ENCODE results near the gene GALNT9. TPM values are rescaled to one million over a fixed set of nuclear protein-coding genes. Genes with fewer than 3 reads are reported as not detected.

Gene GALNT9
- polyA plus RNA-seq, 3 donors, result not detected

DNA sequence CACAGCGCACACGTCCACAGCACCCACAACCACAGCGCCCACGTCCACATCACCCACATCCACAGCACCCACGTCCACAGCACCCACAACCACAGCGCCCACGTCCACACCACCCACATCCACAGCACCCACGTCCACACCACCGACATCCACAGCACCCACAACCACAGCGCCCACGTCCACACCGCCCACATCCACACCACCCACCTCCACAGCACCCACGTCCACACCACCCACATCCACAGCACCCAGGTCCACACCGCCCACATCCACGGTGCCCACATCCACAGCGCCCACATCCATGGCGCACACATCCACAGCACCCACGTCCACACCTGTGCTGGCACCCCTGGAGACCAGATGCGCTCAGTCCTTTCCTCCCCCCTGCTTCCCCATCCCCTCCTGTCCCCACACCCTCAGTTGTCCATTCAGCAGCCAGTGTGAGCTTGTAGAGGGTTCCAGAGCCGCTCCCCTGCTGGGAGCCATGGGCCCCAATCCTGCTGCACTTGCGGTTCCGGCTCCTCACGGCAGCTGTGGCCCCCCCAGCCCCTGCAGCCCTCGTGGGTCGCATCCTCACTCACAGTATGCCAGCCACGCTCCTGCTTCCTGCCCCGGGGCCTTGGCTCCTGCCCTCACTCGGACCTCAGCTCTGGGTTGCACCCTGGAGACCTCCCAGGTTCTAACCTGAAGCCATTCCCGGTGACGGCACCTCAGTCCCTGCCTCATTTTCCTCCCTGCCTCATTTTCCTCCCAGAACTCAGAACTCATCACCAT lies 37.8 kb downstream of the GALNT9 start:
- Histone ChIP-seq H3K4me2 (replicated peaks; ENCODE audit: extremely low read depth, low read length, poor library complexity, severe bottlenecking) (no peak overlapping the region), H3K79me2 (ENCODE audit: insufficient read depth, low read length) (no peaks in the 10 kb centered on the region), H3K27me3 (ENCODE audit: control insufficient read depth in 2 of 2, insufficient read depth in 2 of 2, low read length in 2 of 2) (peaks cover 0 to under 1% of the 10 kb centered on the region in 2 donors), H3K36me3 (replicated peaks in 1 of 2; ENCODE audit: control insufficient read depth in 1 of 2, insufficient read depth in 2 of 2, low read length in 2 of 2) (no peaks in the 10 kb centered on the region), H2AFZ (ENCODE audit: insufficient read depth, low read depth, low read length, poor library complexity, severe bottlenecking) (no peak overlapping the region), H3K27ac (ENCODE audit: low read depth in 1 of 2, low read length in 2 of 2) (no peak overlapping the region), H4K20me1 (ENCODE audit: insufficient read depth, low read length) (no peaks in the 10 kb centered on the region), H3K4me1 (ENCODE audit: control insufficient read depth in 1 of 2, insufficient read depth in 2 of 2, low read length in 2 of 2) (no peaks in the 10 kb centered on the region), H3K9ac (ENCODE audit: insufficient read depth, low read length, poor library complexity, severe bottlenecking) (no peak overlapping the region), H3K4me3 (replicated peaks in 1 of 3; ENCODE audit: low read depth in 2 of 3, low read length in 3 of 3) (no peak overlapping the region), H3K9me3 (replicated peaks in 1 of 2; ENCODE audit: control insufficient read depth in 1 of 2, insufficient read depth in 1 of 2, low read length in 2 of 2) (peaks cover 5 to 20% of the 10 kb centered on the region in 2 donors)
- WGBS (ENCODE audit: insufficient coverage), result 90% methylated on average over 24 of the region's 30 CpGs
- intact Hi-C loops (cut with micrococcal nuclease), result no loop called here
- peaks cover 5 to 28% (median 8%) of the 10 kb centered on the region in 7 donors for H3K9me3 Mint-ChIP-seq
- TF ChIP-seq, protein P1, sequence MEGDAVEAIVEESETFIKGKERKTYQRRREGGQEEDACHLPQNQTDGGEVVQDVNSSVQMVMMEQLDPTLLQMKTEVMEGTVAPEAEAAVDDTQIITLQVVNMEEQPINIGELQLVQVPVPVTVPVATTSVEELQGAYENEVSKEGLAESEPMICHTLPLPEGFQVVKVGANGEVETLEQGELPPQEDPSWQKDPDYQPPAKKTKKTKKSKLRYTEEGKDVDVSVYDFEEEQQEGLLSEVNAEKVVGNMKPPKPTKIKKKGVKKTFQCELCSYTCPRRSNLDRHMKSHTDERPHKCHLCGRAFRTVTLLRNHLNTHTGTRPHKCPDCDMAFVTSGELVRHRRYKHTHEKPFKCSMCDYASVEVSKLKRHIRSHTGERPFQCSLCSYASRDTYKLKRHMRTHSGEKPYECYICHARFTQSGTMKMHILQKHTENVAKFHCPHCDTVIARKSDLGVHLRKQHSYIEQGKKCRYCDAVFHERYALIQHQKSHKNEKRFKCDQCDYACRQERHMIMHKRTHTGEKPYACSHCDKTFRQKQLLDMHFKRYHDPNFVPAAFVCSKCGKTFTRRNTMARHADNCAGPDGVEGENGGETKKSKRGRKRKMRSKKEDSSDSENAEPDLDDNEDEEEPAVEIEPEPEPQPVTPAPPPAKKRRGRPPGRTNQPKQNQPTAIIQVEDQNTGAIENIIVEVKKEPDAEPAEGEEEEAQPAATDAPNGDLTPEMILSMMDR (IDR thresholded peaks at IDR 0.05), result no peak
- DNase-seq, result no peak
- H3K27me3 Mint-ChIP-seq (ENCODE audit: low read depth in 3 of 3), result peaks cover 14 to 23% (median 21%) of the 10 kb centered on the region in 3 donors
- H3K4me1 Mint-ChIP-seq, result no peaks in the 10 kb centered on the region
- no peaks in the 10 kb centered on the region for H3K36me3 Mint-ChIP-seq
- H3K27ac Mint-ChIP-seq, result peak overlapping the region in 1 of 7 donors; percentile 49
- no peak overlapping the region for H3K4me3 Mint-ChIP-seq

DNA sequence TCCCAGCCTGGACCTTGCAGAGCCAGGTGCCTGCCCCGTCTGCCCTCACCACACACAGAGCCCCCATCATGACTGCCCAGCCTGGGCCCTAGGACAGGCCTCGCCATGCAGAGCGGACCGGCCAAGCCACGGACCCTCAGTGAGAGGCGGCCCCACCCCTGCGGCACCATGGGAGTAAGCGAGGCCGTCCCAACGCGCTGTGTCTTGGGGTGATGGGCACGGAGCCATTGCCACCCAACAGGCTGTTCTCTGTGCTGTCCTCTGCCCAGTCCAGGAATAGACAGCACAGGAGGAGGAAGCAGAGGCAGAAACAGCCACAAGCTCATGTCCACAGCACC lies 39.2 kb downstream of the GALNT9 start:
- H2AFZ ChIP-seq (ENCODE audit: insufficient read depth, low read depth, low read length, poor library complexity, severe bottlenecking), result no peak overlapping the region
- H3K4me1 ChIP-seq (ENCODE audit: control insufficient read depth in 1 of 2, insufficient read depth in 2 of 2, low read length in 2 of 2), result no peaks in the 10 kb centered on the region
- peaks cover 5 to 20% of the 10 kb centered on the region in 2 donors for H3K9me3 ChIP-seq (replicated peaks in 1 of 2; ENCODE audit: control insufficient read depth in 1 of 2, insufficient read depth in 1 of 2, low read length in 2 of 2)
- Mint-ChIP-seq H3K4me1 (no peaks in the 10 kb centered on the region), H3K27me3 (ENCODE audit: low read depth in 3 of 3) (peaks cover 26 to 36% (median 29%) of the 10 kb centered on the region in 3 donors), H3K27ac (no peak overlapping the region), H3K36me3 (peaks cover 0 to 1% of the 10 kb centered on the region in 2 donors), H3K4me3 (no peak overlapping the region), H3K9me3 (peaks cover 5 to 28% (median 8%) of the 10 kb centered on the region in 7 donors)
- TF ChIP-seq, protein P1 (IDR thresholded peaks at IDR 0.05), result no peak
- H3K79me2 ChIP-seq (ENCODE audit: insufficient read depth, low read length), result no peaks in the 10 kb centered on the region
- no peaks in the 10 kb centered on the region for H3K36me3 ChIP-seq (replicated peaks in 1 of 2; ENCODE audit: control insufficient read depth in 1 of 2, insufficient read depth in 2 of 2, low read length in 2 of 2)
- WGBS (ENCODE audit: insufficient coverage), result 97% methylated on average over 12 of the region's 12 CpGs
- H3K9ac ChIP-seq (ENCODE audit: insufficient read depth, low read length, poor library complexity, severe bottlenecking), result no peak overlapping the region
- H3K27me3 ChIP-seq (ENCODE audit: control insufficient read depth in 2 of 2, insufficient read depth in 2 of 2, low read length in 2 of 2), result peaks cover 0 to 14% of the 10 kb centered on the region in 2 donors
- no peaks in the 10 kb centered on the region for H4K20me1 ChIP-seq (ENCODE audit: insufficient read depth, low read length)
- intact Hi-C loops (cut with micrococcal nuclease), result no loop called here
- H3K4me2 ChIP-seq (replicated peaks; ENCODE audit: extremely low read depth, low read length, poor library complexity, severe bottlenecking), result no peak overlapping the region
- no peak for DNase-seq
- H3K27ac ChIP-seq (ENCODE audit: low read depth in 1 of 2, low read length in 2 of 2), result no peak overlapping the region
- no peak overlapping the region for H3K4me3 ChIP-seq (replicated peaks in 1 of 3; ENCODE audit: low read depth in 2 of 3, low read length in 3 of 3)
